ENCODE results near the gene ZNF841.
"Not testable (repeated sequence)": the region's sequence is repeated elsewhere in the genome, so short reads cannot be mapped to it uniquely, and the experiment has no call there.

ZNF841 gene

DNA sequence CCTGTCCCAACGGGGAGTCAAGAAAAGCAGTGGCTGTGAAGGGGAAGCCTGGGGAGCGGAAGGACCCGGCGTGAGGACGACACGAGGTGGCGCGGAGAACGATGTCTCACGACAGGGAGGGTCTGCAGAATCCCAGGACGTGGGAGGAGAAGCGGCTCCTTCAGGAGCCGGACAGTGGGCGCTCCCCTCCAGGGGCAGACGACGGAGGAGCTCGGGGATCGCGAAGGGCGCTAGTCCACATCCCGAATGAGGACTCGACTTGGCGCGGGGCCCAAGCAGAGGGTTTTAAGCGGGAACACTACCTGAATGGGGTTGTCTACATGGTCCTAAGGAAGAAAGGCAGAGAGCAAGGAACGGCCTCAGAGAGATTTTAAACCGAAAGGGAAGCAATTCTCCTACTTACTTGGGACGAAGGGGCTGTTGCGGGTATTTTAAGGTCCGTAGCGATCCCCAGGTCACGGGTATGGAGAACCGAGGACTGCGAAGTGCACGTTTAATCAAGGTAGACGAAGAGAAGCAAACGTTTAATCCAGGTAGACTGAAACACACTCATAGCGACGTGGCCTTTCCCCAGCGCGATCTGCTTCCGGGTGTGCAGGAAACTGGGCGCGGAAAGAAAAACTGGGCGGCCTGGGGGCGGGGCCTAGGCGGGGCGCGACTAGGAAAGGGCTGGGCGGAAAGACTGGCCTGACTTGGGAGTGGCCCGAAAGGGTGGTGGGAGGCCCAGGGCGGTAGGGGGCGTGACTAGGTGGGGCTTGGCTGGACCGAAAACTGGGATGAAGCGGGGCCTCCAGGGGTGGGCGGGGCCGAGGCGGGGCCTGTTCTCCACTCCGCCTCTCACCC, at the start of gene ZNF841:
ZNF841 (minus strand) TSS at position 594 of the 843 bp plus-strand sequence. CDS start 10,964 bp downstream, outside the sequence.
- DNase-seq: peak; percentile 88

GRCh38 chr19:52142001-52142595, 46.5 kb upstream of the ZNF841 start:
- DNase-seq: no peak

- DNase-seq: no peak
Measured at GRCh38 chr19:52141203-52141602, 45.6 kb upstream of the ZNF841 start.

DNA sequence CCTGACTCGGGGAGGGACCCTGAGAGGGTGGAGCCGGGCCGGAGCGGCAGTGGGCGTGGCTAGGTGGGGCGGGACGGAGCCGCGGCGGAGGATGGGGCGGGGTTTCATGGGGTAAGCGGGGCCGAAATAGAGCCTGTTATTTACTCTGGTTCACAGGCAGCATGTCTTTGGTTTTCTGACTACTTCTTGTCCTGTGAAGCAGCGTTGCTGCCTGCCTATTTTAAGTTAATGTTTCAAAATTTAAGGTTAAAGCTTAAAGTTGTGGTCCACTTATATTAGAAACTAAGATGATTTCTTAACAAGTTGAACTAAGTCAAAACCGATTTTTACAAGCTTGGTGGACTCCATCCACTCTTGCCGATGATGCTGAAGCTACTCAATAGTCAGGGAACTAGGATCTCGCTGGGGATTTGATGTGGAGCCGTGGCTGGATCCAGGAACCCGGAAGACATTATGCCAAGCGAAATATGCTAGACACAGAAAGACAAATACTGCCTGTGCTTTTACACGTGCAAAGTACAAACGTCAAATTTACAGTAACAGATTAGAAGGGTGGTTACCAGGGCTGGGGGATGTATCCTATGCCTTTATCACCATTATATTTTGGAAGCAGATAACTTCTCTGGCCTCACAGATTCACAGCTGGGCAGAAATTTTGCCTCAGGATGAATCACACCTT, 44.6 kb upstream of the ZNF841 start:
- DNase-seq: no peak

- peak; percentile 90 for DNase-seq
Measured at GRCh38 chr19:52139252-52140031, 43.9 kb upstream of the ZNF841 start, which contains the start of gene ZNF616. Gene ZNF616, minus strand, starts transcription at chr19:52139938. Its CDS starts 9,426 bp downstream, at chr19:52130512.

DNA sequence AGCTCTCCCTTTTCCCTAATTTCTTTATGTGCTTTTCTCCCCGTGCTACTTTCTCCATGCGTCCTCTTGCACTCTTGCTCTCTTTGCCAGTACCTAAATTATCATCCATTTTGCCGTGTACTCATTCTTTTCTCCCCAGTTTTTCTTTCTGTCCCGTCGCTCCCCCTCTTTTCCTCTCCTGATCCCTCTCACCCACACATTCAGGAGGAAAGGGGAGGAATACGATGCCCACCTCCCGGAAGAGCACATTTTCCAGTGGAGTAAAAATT, 43.4 kb upstream of the ZNF841 start:
- DNase-seq: no peak

GRCh38 chr19:52138278-52138982, 42.9 kb upstream of the ZNF841 start:
- DNase-seq: no peak

- no peak for DNase-seq
Measured at GRCh38 chr19:52120286-52120685, 24.7 kb upstream of the ZNF841 start.

DNA sequence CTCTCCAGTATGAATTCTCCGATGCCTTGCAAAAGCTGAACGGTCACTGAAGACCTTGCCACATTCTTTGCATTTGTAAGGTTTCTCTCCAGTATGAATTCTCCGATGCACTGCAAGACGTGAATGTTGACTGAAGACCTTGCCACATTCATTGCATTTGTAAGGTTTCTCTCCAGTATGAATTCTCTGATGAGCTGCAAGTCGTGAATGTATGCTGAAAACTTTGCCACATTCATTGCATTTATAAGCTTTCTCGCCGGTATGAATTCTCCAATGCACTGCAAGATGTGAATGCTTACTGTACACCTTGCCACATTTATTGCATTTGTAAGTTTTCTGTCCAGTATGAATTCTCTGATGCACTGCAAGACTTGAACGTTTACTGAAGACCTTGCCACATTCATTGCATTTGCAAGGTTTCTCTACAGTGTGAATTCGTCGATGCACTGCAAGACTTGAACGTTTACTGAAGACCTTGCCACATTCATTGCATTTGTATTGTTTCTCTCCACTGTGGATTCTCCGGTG, 20.0 kb upstream of the ZNF841 start:
- DNase-seq: no peak

GRCh38 chr19:52114691-52115090, 19.1 kb upstream of the ZNF841 start:
- no peak for DNase-seq

- DNase-seq: no peak
Measured at GRCh38 chr19:52112624-52113023, 17.1 kb upstream of the ZNF841 start.

- no peak for DNase-seq
Measured at GRCh38 chr19:52110780-52111179, 15.2 kb upstream of the ZNF841 start.

- no peak for DNase-seq
Measured at GRCh38 chr19:52102782-52103181, 7.2 kb upstream of the ZNF841 start.

GRCh38 chr19:52101866-52102562, 6.4 kb upstream of the ZNF841 start:
- no peak for DNase-seq

GRCh38 chr19:52099497-52100138, 4.1 kb upstream of the ZNF841 start:
- DNase-seq: no peak

DNA sequence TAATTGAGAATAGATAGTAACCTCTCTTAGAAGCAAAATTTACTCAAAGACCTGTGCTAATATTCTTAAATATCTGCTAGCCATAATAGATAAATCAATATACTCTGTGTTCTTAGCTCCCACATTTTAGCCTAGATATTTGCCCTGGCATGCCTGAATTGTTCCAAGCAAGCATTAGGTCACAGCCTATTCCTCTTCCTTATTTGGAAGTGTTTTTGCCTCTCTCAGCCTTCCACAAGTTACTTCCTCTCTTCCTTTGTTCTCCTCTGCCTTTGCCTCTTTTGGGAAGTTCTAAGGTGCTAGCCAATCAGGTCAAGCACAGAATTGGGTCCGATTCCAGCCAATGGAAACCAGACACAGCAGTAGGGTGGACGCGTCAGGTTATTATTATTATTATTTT, 851 bp upstream of the ZNF841 start:
- not testable (repeated sequence) for DNase-seq

- no peak for DNase-seq
Measured at GRCh38 chr19:52094526-52095130, 937 bp downstream of the ZNF841 start.

DNA sequence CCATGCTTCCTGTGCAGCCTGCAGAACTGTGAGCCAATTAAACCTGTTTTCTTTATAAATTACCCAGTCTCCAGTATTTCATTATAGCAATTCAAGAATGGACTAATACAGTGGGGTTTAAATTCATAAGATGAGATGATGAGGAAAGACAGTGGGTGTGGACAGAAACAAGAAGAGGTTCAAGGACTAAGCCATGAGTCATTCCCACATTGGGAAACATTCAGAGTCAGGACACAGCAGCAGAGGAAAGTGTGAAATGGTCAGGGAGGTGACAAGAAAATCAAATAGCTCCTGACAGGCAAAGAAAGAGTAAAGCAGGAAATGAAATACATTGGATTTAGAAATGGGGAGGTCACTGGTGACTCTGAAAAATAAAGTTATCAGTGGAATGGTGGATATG, 9.1 kb downstream of the ZNF841 start:
- no peak for DNase-seq

- DNase-seq: no peak
Measured at GRCh38 chr19:52070496-52070895, 25.1 kb downstream of the ZNF841 start.

- DNase-seq: no peak
Measured at GRCh38 chr19:52069653-52070052, 25.9 kb downstream of the ZNF841 start.
